Inferior parietal cortex (tissue), 1 donor: ENCODE results near the gene CDH7.

Experiments used
- DNase-seq: peaks from one replicate; pipeline ENCODE4 v3.0.0-alpha.2; 2016; ENCODE audit errors: extremely low spot score

The CDH7 gene

GRCh38 chr18:65750389-65751154 lies at the start of gene CDH7:
CDH7 (plus strand) TSS chr18:65751012; CDS start chr18:65762843, 11,831 bp downstream.
- DNase-seq = no peak

GRCh38 chr18:65704046-65704445 lies 46.8 kb upstream of the CDH7 start:
- DNase-seq = no peak

DNA sequence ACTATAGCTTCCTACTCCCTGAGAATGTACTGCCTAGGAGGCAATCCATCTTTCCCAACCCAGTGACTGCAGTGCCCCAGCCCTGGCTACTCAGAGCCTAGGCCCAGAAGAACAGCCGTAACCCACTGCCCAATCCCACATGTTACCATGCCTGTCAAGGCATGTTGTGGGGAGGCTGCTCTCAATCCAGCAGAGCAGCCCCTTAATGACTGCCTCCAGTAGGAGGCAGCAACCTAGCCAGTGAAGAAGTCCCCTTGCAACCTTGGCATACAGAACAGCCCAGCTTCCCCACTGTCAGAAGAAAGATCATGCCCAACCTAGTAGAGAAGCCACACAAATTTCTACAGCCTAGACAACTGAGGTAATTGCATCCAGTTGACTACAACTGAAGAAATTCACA lies 44.2 kb upstream of the CDH7 start:
- no peak for DNase-seq

DNA sequence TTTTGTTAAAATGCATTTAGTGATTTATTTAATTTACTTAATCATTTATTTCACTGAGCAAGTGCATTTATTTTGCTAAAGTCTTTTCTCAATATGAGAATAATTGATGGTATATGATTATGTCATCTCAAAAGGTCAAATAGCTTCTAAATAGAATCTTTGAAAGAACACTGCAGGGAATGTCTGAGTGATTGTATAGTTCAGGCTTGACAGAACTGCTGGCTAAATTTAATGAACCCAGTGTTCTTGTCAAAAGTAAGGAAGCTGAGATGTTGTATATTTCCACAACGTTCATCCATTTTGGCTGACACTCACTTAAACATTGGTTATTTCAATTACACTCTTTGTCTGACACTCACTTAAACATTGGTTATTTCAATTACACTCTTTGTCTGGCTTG lies 39.3 kb upstream of the CDH7 start:
- no peak for DNase-seq

DNA sequence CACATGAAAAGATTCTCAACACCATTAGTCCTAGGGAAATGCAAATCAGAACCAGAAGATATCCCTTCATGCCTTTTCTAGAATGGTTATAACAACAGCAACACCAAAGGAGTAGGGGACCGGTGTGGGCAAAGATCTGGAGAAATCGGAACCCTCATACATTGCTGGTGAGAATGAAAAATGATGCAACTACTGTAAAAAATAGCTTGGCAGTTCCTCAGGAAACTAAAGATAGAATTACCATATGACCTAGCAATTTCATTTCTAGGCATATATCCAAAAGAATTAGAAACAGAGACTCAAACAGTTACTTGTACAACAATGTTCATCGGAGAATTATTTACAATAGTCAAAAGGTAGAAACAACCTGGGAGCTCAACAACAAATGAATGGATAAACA lies 29.2 kb upstream of the CDH7 start:
- DNase-seq = no peak

- no peak for DNase-seq
These were observed 25.4 kb upstream of the CDH7 start for GRCh38 chr18:65725251-65726050.

- no peak for DNase-seq
These were observed 15.7 kb upstream of the CDH7 start for GRCh38 chr18:65735155-65735554.

- DNase-seq = no peak
These were observed 13.3 kb upstream of the CDH7 start for GRCh38 chr18:65737471-65737955.

DNA sequence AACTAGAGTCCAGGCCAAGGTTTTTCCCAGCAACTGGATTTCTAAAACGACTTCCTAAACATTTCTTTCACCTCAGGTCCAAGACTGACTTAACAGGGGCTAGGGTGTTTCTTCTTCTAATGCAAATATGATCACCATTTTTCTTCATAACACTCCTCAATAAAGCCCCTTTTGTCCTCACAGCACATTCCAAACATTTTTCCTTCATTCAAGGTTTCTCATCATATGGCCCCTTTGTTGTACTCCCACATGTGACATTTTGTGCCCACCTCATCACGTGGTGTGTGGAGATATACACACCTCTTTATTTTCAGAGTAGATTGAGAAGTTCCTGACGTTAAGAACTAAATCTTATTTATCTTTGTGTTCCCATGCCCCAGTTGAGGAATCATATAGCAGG lies 3.9 kb upstream of the CDH7 start:
- DNase-seq = no peak

- no peak for DNase-seq
These were observed 2.5 kb upstream of the CDH7 start for GRCh38 chr18:65748321-65748720.

- DNase-seq = no peak
These were observed 971 bp upstream of the CDH7 start for GRCh38 chr18:65749841-65750240.

DNA sequence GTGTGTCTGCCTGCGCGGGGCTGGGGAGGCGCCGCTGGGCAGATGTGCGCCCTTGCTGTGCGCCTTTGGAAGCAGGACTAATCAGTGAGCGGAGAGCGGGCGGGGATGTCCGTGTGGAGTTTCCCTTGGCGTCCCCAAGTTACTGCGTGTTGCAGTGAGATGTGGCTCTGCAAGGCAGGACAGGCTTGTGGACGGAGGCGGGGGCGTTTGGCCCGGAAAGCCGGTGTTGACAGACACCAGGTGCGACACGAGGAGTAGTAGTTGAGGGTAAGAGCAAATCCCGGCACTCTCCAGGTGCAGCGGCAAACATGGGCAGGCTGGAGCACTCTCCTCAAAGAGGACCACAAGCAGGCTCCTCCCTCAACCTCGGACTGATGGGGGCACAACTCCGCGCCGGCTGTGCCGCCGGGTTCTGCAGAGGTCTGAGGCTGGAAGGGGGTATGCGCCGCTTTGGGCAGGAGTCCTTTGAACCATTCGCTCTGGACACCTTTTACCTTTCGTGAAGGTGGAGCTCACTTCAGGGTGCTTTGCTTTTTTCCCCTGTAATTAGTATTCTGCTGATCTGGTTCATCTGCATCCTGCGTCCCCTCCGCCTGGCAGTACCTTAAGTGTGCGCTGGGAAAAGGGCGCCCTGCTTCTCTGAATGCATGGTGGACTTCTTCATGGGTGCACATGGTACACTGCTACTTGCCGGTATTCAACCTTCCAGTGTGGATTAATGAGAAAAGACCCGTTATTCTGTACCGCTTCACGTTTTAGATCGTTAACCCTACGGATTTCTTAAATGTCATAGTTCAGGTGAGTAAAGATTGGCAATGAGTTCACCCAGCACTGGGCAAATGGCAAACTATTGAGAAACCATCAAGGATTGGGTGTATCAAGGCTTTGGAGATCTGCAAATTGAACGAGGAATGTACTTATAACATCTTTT lies 608 bp downstream of the CDH7 start:
- no peak for DNase-seq

- no peak for DNase-seq
These were observed 2.0 kb downstream of the CDH7 start for GRCh38 chr18:65752625-65753325.

GRCh38 chr18:65753520-65753919 lies 2.7 kb downstream of the CDH7 start:
- peak; percentile 61 for DNase-seq

GRCh38 chr18:65754121-65754520 lies 3.3 kb downstream of the CDH7 start:
- no peak for DNase-seq

- no peak for DNase-seq
These were observed 4.8 kb downstream of the CDH7 start for GRCh38 chr18:65755616-65756015.

DNA sequence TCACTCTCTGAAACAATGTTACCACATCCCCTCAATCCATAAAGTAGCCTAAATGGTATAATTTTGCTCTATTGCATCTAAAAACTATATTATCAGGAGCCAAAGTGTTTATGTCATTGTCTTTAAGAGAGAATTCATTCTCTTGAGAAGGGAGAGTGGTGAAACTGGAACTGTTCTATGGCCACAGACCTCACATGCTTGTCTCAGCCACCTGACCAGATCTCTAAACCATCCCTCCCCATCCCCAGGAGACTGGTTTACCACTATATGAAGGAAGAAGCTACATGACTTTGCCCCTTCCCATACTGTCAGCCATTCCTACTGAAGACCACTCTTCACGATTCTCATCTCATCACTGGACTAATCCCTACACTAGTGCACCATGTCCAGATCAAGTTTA lies 9.6 kb downstream of the CDH7 start:
- DNase-seq = no peak

DNA sequence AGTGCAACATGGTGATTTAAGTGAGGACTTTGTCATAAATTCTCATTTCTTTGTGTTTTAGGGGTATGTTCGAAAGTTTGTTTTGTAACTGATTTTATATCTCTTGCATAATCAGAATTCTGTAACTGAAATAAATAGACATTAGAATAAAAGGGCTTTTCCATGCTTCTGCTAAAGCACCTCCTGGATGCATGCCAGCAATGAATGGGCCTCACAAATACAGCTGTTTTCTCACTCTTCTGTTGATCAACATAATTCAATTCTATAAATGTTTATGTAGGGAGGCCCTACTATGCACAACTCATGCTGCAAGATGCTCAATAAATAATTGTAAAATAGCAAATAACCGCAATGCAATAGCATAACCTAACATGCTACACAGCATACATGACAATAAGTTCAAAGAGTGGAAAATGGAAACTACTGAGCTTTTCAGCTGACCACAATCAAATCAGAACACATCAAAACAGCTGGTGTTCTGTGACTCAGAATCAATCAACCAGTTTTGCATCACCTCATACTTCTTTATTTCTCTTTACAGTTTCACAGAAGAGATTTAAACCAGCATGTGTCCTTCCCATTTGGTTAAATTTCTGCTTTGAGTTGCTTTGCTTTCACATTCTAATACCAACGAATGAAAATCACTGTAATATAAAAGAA lies 11.0 kb downstream of the CDH7 start:
- peak; percentile 2 for DNase-seq

GRCh38 chr18:65762556-65762955 lies 11.7 kb downstream of the CDH7 start:
- DNase-seq = no peak

DNA sequence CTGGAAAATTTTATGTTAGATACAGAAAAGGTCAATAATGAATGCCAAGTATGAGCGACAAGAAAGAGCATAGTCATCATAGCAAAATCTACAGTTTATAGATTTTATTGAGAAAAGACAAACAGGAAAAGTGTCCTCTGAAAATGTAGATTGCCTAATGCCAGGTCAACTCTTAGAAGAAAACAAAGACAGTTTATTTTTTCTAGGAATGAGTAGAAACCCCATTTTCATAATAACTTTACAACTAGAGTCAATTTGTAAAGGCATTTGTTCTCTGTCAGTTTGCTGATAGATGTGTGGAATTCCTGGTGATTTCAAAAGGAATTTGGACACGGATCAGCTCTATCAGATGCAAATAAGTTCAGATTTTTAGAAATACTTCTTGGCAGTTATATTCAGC lies 16.6 kb downstream of the CDH7 start:
- no peak for DNase-seq
